ENCODE data around the gene USP34.

Gene USP34

GRCh38 chr2:61283443-61284160 lies 187.3 kb downstream of the USP34 start:
- DNase-seq, result no peak

GRCh38 chr2:61282104-61282590 lies 188.7 kb downstream of the USP34 start:
- DNase-seq, result no peak

GRCh38 chr2:61281321-61281720 lies 189.6 kb downstream of the USP34 start:
- no peak for DNase-seq

GRCh38 chr2:61277756-61278155 lies 193.1 kb downstream of the USP34 start:
- no peak for DNase-seq

GRCh38 chr2:61275575-61276184 lies 195.2 kb downstream of the USP34 start:
- DNase-seq, result no peak

GRCh38 chr2:61272421-61273070 lies 198.3 kb downstream of the USP34 start:
- DNase-seq, result no peak

- no peak for DNase-seq
Measured at GRCh38 chr2:61268249-61268648, 202.6 kb downstream of the USP34 start.

- no peak for DNase-seq
Measured at GRCh38 chr2:61266632-61267505, 204.0 kb downstream of the USP34 start.

GRCh38 chr2:61263830-61264229 lies 207.1 kb downstream of the USP34 start:
- DNase-seq, result no peak

GRCh38 chr2:61262699-61263098 lies 208.2 kb downstream of the USP34 start:
- DNase-seq, result no peak

- DNase-seq, result no peak
Measured at GRCh38 chr2:61257446-61257845, 213.4 kb downstream of the USP34 start.

GRCh38 chr2:61255580-61256437 lies 215.1 kb downstream of the USP34 start:
- DNase-seq, result no peak

GRCh38 chr2:61254536-61254935 lies 216.4 kb downstream of the USP34 start:
- no peak for DNase-seq

GRCh38 chr2:61253136-61253535 lies 217.8 kb downstream of the USP34 start:
- no peak for DNase-seq

GRCh38 chr2:61252031-61252430 lies 218.9 kb downstream of the USP34 start:
- no peak for DNase-seq

- no peak for DNase-seq
Measured at GRCh38 chr2:61249521-61250071, 221.3 kb downstream of the USP34 start.

GRCh38 chr2:61247204-61247812 lies 223.6 kb downstream of the USP34 start:
- DNase-seq, result no peak

GRCh38 chr2:61244694-61245093 lies 226.2 kb downstream of the USP34 start:
- DNase-seq, result no peak

GRCh38 chr2:61241266-61241665 lies 229.6 kb downstream of the USP34 start:
- DNase-seq, result no peak

- DNase-seq, result no peak
Measured at GRCh38 chr2:61238219-61239012, 232.5 kb downstream of the USP34 start.

Data from stimulated activated CD4-positive, alpha-beta T cell treated with anti-CD3 and anti-CD28 coated beads, Interleukin-4, amount 100 ng/mL, for 1 hour (primary cell).